ENCODE measurements around the gene ARMH2.

Gene ARMH2

GRCh38 chr6:24807584-24807983 lies 8.9 kb upstream of the ARMH2 start:
- no peaks in the 10 kb centered on the region for H3K4me1 ChIP-seq
- H3K4me3 ChIP-seq (ENCODE audit: low read depth, low read length), result no peak overlapping the region
- H3K9me3 ChIP-seq, result no peaks in the 10 kb centered on the region
- TF ChIP-seq CTCF (IDR thresholded peaks at IDR 0.05; ENCODE audit: low read depth, low read length), result no peak
- no peaks in the 10 kb centered on the region for H3K36me3 ChIP-seq
- no peaks in the 10 kb centered on the region for H3K27me3 ChIP-seq
- no peak for DNase-seq

- TF ChIP-seq CTCF (IDR thresholded peaks at IDR 0.05; ENCODE audit: low read depth, low read length), result no peak
- no peaks in the 10 kb centered on the region for H3K36me3 ChIP-seq
- no peak overlapping the region for H3K4me3 ChIP-seq (ENCODE audit: low read depth, low read length)
- peaks cover 5% of the 10 kb centered on the region; the same call in 1 of the 2 replicates for H3K4me1 ChIP-seq
- H3K9me3 ChIP-seq, result no peaks in the 10 kb centered on the region
- DNase-seq, result no peak
- no peaks in the 10 kb centered on the region for H3K27me3 ChIP-seq
These were observed 3.7 kb upstream of the ARMH2 start for GRCh38 chr6:24802271-24803059.

- H3K4me1 ChIP-seq, result peaks cover 5% of the 10 kb centered on the region; the same call in 1 of the 2 replicates
- H3K36me3 ChIP-seq, result no peaks in the 10 kb centered on the region
- no peaks in the 10 kb centered on the region for H3K9me3 ChIP-seq
- H3K27me3 ChIP-seq, result no peaks in the 10 kb centered on the region
- no peak overlapping the region for H3K4me3 ChIP-seq (ENCODE audit: low read depth, low read length)
- DNase-seq, result no peak
- TF ChIP-seq CTCF (IDR thresholded peaks at IDR 0.05; ENCODE audit: low read depth, low read length), result no peak
These were observed 811 bp upstream of the ARMH2 start for GRCh38 chr6:24799541-24799915.

- H3K4me3 ChIP-seq (ENCODE audit: low read depth, low read length), result no peak overlapping the region
- no peak for TF ChIP-seq CTCF (IDR thresholded peaks at IDR 0.05; ENCODE audit: low read depth, low read length)
- no peaks in the 10 kb centered on the region for H3K36me3 ChIP-seq
- H3K9me3 ChIP-seq, result no peaks in the 10 kb centered on the region
- H3K27me3 ChIP-seq, result no peaks in the 10 kb centered on the region
- DNase-seq, result no peak
- peaks cover 5% of the 10 kb centered on the region; the same call in 1 of the 2 replicates for H3K4me1 ChIP-seq
These were observed 1.0 kb downstream of the ARMH2 start for GRCh38 chr6:24797596-24798216.

GRCh38 chr6:24796616-24797290 lies 2.0 kb downstream of the ARMH2 start:
- H3K36me3 ChIP-seq, result no peaks in the 10 kb centered on the region
- no peak for DNase-seq
- H3K4me1 ChIP-seq, result peaks cover 5% of the 10 kb centered on the region; the same call in 1 of the 2 replicates
- no peaks in the 10 kb centered on the region for H3K27me3 ChIP-seq
- no peak overlapping the region for H3K4me3 ChIP-seq (ENCODE audit: low read depth, low read length)
- TF ChIP-seq CTCF (IDR thresholded peaks at IDR 0.05; ENCODE audit: low read depth, low read length), result no peak
- no peaks in the 10 kb centered on the region for H3K9me3 ChIP-seq

Data from BE2C (cell line).